HepG2 (cell line): ENCODE measurements around the gene CPED1. TPM values are rescaled to one million over a fixed set of nuclear protein-coding genes. Genes with fewer than 3 reads are reported as not detected.

Experiments used
- ATAC-seq: fragments of 200-7000 bp; cut with Tn5 transposase; 3 replicates; pipeline ENCODE4 v1.9.1; 2020; ENCODE audit warnings: mild to moderate bottlenecking, moderate library complexity
- BruUV-seq: library from RNA; stranded (reverse); fragments of 400-500 nt; replicated peaks from 2 replicates; lab custom pipeline; 2021; lab: Mats Ljungman, UMichigan
- CTCF ChIA-PET: fragments of 300-600 bp; formaldehyde crosslinking; extraction: SDS; loops from one replicate; lab custom pipeline; 2021; ENCODE audit warnings: low total read pairs, inconsistent platforms, low intra/inter-chr PET ratio; lab: Yijun Ruan, JAX
- POLR2A ChIA-PET: fragments of 350-600 bp; sonication (Branson Sonifier 250); formaldehyde crosslinking; loops from one replicate; lab custom pipeline; 2020; ENCODE audit warnings: antibody characterized with exemption, inconsistent platforms; lab: Yijun Ruan, JAX
- DNase-seq: peaks from one replicate; pipeline ENCODE4 v3.0.0-alpha.2; 2015; ENCODE audit warnings: low spot score
- FAIRE-seq: peaks from 3 replicates; lab custom pipeline; 2011; peaks lifted over from hg19 to GRCh38; lab: Jason Lieb, UNC
- H2AFZ ChIP-seq: one replicate; pipeline ENCODE4 v1.6.1; 2011; ENCODE audit warnings: low read length, inconsistent platforms
- H3K27ac ChIP-seq: fragments of 300-600 bp; 3 replicates; pipeline ENCODE4 v1.8.0; 2011; ENCODE audit warnings: mixed run types, mild to moderate bottlenecking, mixed read lengths, low read length, inconsistent platforms; ENCODE audit not compliant: insufficient read depth; ENCODE audit errors: extremely low read length
- H3K27me3 ChIP-seq, 2 experiments: fragments of 200-600 bp in 1 of 2; 2 replicates in 1 of 2; 3 replicates in 1 of 2; pipeline versions ENCODE4 v1.6.0 to v1.8.0; 2011; ENCODE audit warnings: low read length in 2 of 2, mild to moderate bottlenecking in 2 of 2, moderate library complexity in 2 of 2, inconsistent platforms in 1 of 2; ENCODE audit not compliant: insufficient read depth in 2 of 2, control insufficient read depth in 1 of 2
- H3K36me3 ChIP-seq, 2 experiments: fragments of 200-600 bp in 1 of 2; replicated peaks in 1 of 2; 2 replicates in 1 of 2; 3 replicates in 1 of 2; pipeline versions ENCODE4 v1.5.1 to v1.8.0; 2011; ENCODE audit warnings: low read length in 2 of 2, inconsistent platforms in 1 of 2; ENCODE audit not compliant: insufficient read depth in 2 of 2, control insufficient read depth in 1 of 2
- H3K4me1 ChIP-seq: 2 replicates; pipeline ENCODE4 v1.5.1; 2012; ENCODE audit warnings: low read length, inconsistent platforms; ENCODE audit not compliant: insufficient read depth
- H3K4me2 ChIP-seq: 2 replicates; pipeline ENCODE4 v1.6.0; 2011; ENCODE audit warnings: low read depth, low read length, inconsistent platforms
- H3K4me3 ChIP-seq, 3 experiments: fragments of 200-600 bp in 1 of 3; sonication (generic), shearing (Covaris generic) in 1 of 3; replicated peaks in 1 of 3; 2 replicates each; pipeline ENCODE4 v1.5.1; 2011 to 2016; ENCODE audit warnings: low read length in 3 of 3, inconsistent platforms in 2 of 3, low read depth in 2 of 3, mild to moderate bottlenecking in 2 of 3, control low read depth in 1 of 3, mixed read lengths in 1 of 3; ENCODE audit not compliant: insufficient read depth in 1 of 3
- H3K79me2 ChIP-seq: one replicate; pipeline ENCODE4 v1.6.1; 2011; ENCODE audit warnings: low read length, inconsistent platforms; ENCODE audit not compliant: insufficient read depth
- H3K9ac ChIP-seq: 2 replicates; pipeline ENCODE4 v1.6.0; 2011; ENCODE audit warnings: mild to moderate bottlenecking, low read depth, low read length, inconsistent platforms; ENCODE audit not compliant: insufficient read depth
- H3K9me3 ChIP-seq: 2 replicates; pipeline ENCODE4 v1.5.1; 2012; ENCODE audit warnings: mild to moderate bottlenecking, low read length
- H4K20me1 ChIP-seq: 2 replicates; pipeline ENCODE4 v1.6.0; 2011; ENCODE audit warnings: inconsistent platforms, mild to moderate bottlenecking, low read length, moderate library complexity; ENCODE audit not compliant: insufficient read depth
- GATAD1 ChIP-seq: IDR thresholded peaks from 2 replicates; pipeline ENCODE4 v1.6.1; 2016; ENCODE audit warnings: missing genetic modification reagents, missing compliant biosample characterization
- HES4 ChIP-seq: sonication (generic); formaldehyde crosslinking; IDR thresholded peaks from 2 replicates; pipeline ENCODE4 v1.9.0; 2021; ENCODE audit warnings: mild to moderate bottlenecking, missing genetic modification reagents, borderline replicate concordance
- MBNL3 ChIP-seq: fragments of 250-450 bp; sonication (Bioruptor Pico); conservative IDR thresholded peaks from 2 replicates; pipeline ENCODE4 v1.8.0; 2022; ENCODE audit warnings: mild to moderate bottlenecking, inconsistent platforms
- NCOR1 ChIP-seq: fragments of 200-600 bp; sonication (generic); IDR thresholded peaks from 2 replicates; pipeline ENCODE4 v1.7.0; 2017; ENCODE audit warnings: antibody characterized with exemption, low read length, borderline replicate concordance
- PITX1 ChIP-seq: sonication (generic); formaldehyde crosslinking; IDR thresholded peaks from 2 replicates; pipeline ENCODE4 v1.5.1; 2020; ENCODE audit warnings: mild to moderate bottlenecking, missing genetic modification reagents
- ZNF136 ChIP-seq: sonication (generic); formaldehyde crosslinking; IDR thresholded peaks from 2 replicates; pipeline ENCODE4 v1.8.1; 2022; ENCODE audit warnings: low read depth, mild to moderate bottlenecking, moderate library complexity, missing genetic modification reagents
- ZNF776 ChIP-seq: sonication (generic); formaldehyde crosslinking; IDR thresholded peaks from 2 replicates; pipeline ENCODE4 v1.4.0; 2020; ENCODE audit warnings: mild to moderate bottlenecking, missing genetic modification reagents
- ZNF782 ChIP-seq: sonication (generic); formaldehyde crosslinking; IDR thresholded peaks from 2 replicates; pipeline ENCODE4 v1.4.0; 2020; ENCODE audit warnings: missing genetic modification reagents, mild to moderate bottlenecking, borderline replicate concordance
- WGBS: methylation state at CpG from one replicate; pipeline ENCODE4 v1.1.6; 2017; ENCODE audit warnings: low lambda C conversion rate; 5-methylcytosine and 5-hydroxymethylcytosine counted together
- in situ Hi-C: cut with HindIII; loops from 2 replicates; pipeline ENCODE4 v1.10.0; 2017; ENCODE audit warnings: low pct_unique_long_range_greater_than_20kb; ENCODE audit not compliant: extremely low pct_ligation_motif_present
- intact Hi-C: fragments of 100-400 bp; cut with micrococcal nuclease; formaldehyde crosslinking; loops from one replicate; pipeline ENCODE4 v1.10.0; 2022; ENCODE audit not compliant: unreplicated experiment
- polyA plus RNA-seq, 8 experiments: library from polyadenylated mRNA; depleted of rRNA in 3 of 8; stranded (reverse) in 7 of 8; unstranded in 1 of 8; fragments of >200 nt; fragmentation: Illumina TruSeq in 4 of 8; extraction: Trizol in 4 of 8; gene quantifications; 2 replicates each; pipeline versions ENCODE4 v1.2.1 to v1.2.3, GENCODE V29; 2011 to 2016; ENCODE audit warnings: low read depth in 4 of 8, missing spikeins in 1 of 8, mixed read lengths in 1 of 8; ENCODE audit not compliant: insufficient read depth in 1 of 8
- total RNA-seq, 5 experiments: library from RNA; depleted of rRNA; stranded (reverse); fragments of >200 nt; fragmentation: Illumina TruSeq; extraction: Trizol; gene quantifications; 2 replicates each; pipeline ENCODE4 v1.2.3, GENCODE V29; 2016; ENCODE audit warnings: low read depth in 1 of 5

CPED1 gene
- total and polyA plus RNA-seq, 2 of the 13 experiments (the other 11 are each of a cell fraction or from before 2014, with no cell fraction given), result 11.5 to 27.0 TPM

DNA sequence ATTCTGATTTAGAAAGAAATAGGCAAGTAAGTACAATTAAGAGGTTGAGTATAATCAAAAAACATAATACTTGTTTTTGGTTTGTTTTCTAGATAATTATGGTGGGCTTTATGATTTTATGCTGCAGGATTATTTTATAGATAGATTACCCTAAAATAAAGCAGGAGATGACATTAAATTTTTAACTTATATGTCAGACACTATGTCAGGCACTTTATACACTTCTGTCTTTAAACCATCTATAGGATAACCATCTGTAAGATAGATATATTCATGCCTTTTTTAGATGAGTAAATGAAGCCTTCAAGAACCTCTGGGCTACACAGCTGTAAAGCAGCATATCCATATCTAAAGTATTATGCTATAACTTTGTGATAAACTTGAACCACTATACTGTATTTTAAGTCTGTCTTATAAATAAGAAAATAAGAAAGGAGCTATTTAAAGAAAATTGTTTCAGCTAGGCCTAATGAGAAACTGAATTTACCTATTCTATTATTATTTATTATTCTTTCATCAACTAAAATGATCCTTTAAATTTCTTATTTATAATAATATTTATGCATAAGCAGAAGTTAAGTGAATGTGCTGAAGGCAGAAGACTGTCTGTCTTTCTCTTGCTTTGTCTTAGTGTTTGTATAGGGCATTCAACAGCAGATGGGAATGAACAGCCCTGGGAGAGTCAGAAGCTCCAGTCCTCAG lies 94.0 kb downstream of the CPED1 start:
- Histone ChIP-seq H3K4me2 (no peak overlapping the region), H3K27me3 (no peaks in the 10 kb centered on the region), H3K36me3 (no peaks in the 10 kb centered on the region), H4K20me1 (no peaks in the 10 kb centered on the region), H3K27ac (no peak overlapping the region), H3K4me1 (peaks cover 11% of the 10 kb centered on the region), H3K79me2 (no peaks in the 10 kb centered on the region), H3K4me3 (no peak overlapping the region), H2AFZ (no peak overlapping the region), H3K9me3 (no peaks in the 10 kb centered on the region), H3K9ac (no peak overlapping the region)
- POLR2A ChIA-PET, result no interaction called here
- no peak for ATAC-seq
- BruUV-seq, result no TSS peak
- FAIRE-seq, result no peak
- CTCF ChIA-PET, result interaction anchor here (2.1 to 3.5 kb wide), 2 partner anchors 95 to 277 kb away, joined by 19 to 40 read pairs; partner anchors contain the start of gene CPED1
- in situ Hi-C loops (loop anchor here (5.0 kb wide), 1 partner anchor 95 kb away; the partner anchor contains the start of gene CPED1), intact Hi-C loops (no loop called here)
- TF ChIP-seq GATAD1 (CRISPR knock-in tag), result no peak
- TF ChIP-seq MBNL3 (CRISPR knock-in tag), result no peak
- no peak for TF ChIP-seq ZNF782 (CRISPR knock-in tag)
- no peak for TF ChIP-seq PITX1 (CRISPR knock-in tag)
- TF ChIP-seq ZNF136, result no peak
- no peak for TF ChIP-seq ZNF776 (CRISPR knock-in tag)
- no peak for TF ChIP-seq NCOR1
- DNase-seq, result no peak

GRCh38 chr7:121083138-121083789 lies 94.8 kb downstream of the CPED1 start:
- ChIA-PET POLR2A (no interaction called here), CTCF (interaction anchor here (3.5 kb wide), 1 partner anchor 95 kb away, joined by 40 read pairs; the partner anchor contains the start of gene CPED1)
- H3K27me3 ChIP-seq, result no peaks in the 10 kb centered on the region
- DNase-seq (no peak), ATAC-seq (no peak)
- H3K4me3 ChIP-seq, result no peak overlapping the region
- peaks cover 11% of the 10 kb centered on the region for H3K4me1 ChIP-seq
- BruUV-seq, result no TSS peak
- intact Hi-C loops (no loop called here), in situ Hi-C loops (loop anchor here (5.0 kb wide), 1 partner anchor 96 kb away; the partner anchor contains the start of gene CPED1)
- H3K4me2 ChIP-seq, result no peak overlapping the region
- no peak overlapping the region for H2AFZ ChIP-seq
- 48% methylated on average over 4 of the region's 4 CpGs for WGBS
- H3K9me3 ChIP-seq, result no peaks in the 10 kb centered on the region
- TF ChIP-seq HES4 (CRISPR knock-in tag), result no peak
- TF ChIP-seq, all 625 proteins: peak for 0
- H4K20me1 ChIP-seq, result no peaks in the 10 kb centered on the region
- H3K79me2 ChIP-seq, result no peaks in the 10 kb centered on the region
- no peak overlapping the region for H3K9ac ChIP-seq
- no peak overlapping the region for H3K27ac ChIP-seq
- no peaks in the 10 kb centered on the region for H3K36me3 ChIP-seq
- FAIRE-seq, result no peak
